Activated CD4-positive, alpha-beta T cell treated with anti-CD3 and anti-CD28 coated beads for 24 hours (primary cell): ENCODE measurements around the gene TGFBR1.
"Not testable (repeated sequence)": the region's sequence is repeated elsewhere in the genome, so short reads cannot be mapped to it uniquely, and the experiment has no call there.

Source experiments
- DNase-seq, 2 donors: peaks; one replicate each; pipeline ENCODE4 v3.0.0-alpha.2; 2020; ENCODE audit warnings: low read depth in 2 of 2

TGFBR1 gene

GRCh38 chr9:99076030-99076429, 28.9 kb upstream of the TGFBR1 start:
- no peak for DNase-seq

GRCh38 chr9:99076483-99077171, 28.3 kb upstream of the TGFBR1 start:
- no peak for DNase-seq

- no peak for DNase-seq
Observed at GRCh38 chr9:99078717-99079116, 26.2 kb upstream of the TGFBR1 start.

GRCh38 chr9:99079542-99079941, 25.4 kb upstream of the TGFBR1 start:
- no peak for DNase-seq

- no peak for DNase-seq
Observed at GRCh38 chr9:99083051-99083450, 21.9 kb upstream of the TGFBR1 start.

GRCh38 chr9:99085949-99086948, 18.7 kb upstream of the TGFBR1 start:
- DNase-seq: no peak

GRCh38 chr9:99087462-99087861, 17.5 kb upstream of the TGFBR1 start:
- no peak for DNase-seq

- no peak for DNase-seq
Observed at GRCh38 chr9:99090336-99091130, 14.4 kb upstream of the TGFBR1 start.

GRCh38 chr9:99092643-99093491, 12.0 kb upstream of the TGFBR1 start:
- DNase-seq: peak in 1 of 2 donors; percentile 7

- DNase-seq: no peak
Observed at GRCh38 chr9:99093492-99093791, 11.5 kb upstream of the TGFBR1 start.

- DNase-seq: no peak
Observed at GRCh38 chr9:99095565-99095964, 9.3 kb upstream of the TGFBR1 start.

GRCh38 chr9:99096409-99096808, 8.5 kb upstream of the TGFBR1 start:
- no peak for DNase-seq

- not testable (repeated sequence) for DNase-seq
Observed at GRCh38 chr9:99099806-99100585, 4.9 kb upstream of the TGFBR1 start.

- DNase-seq: no peak
Observed at GRCh38 chr9:99101271-99101670, 3.6 kb upstream of the TGFBR1 start.

- no peak for DNase-seq
Observed at GRCh38 chr9:99101812-99102211, 3.1 kb upstream of the TGFBR1 start.

GRCh38 chr9:99103054-99103895, 1.6 kb upstream of the TGFBR1 start:
- no peak for DNase-seq

- DNase-seq: no peak
Observed at GRCh38 chr9:99103901-99104458, 933 bp upstream of the TGFBR1 start.

GRCh38 chr9:99105152-99106043, 485 bp downstream of the TGFBR1 start:
- no peak for DNase-seq
